Amygdala (tissue), 56 donors: ENCODE data around the gene NR2C2.
A peak's percentile ranks its signal among the peaks of the same experiment; 100 is the strongest.

Experiments used
- DNase-seq, 56 donors: peaks; one replicate each; lab custom pipeline; 2025; lab: John Stamatoyannopoulos, UW

NR2C2 gene

DNA sequence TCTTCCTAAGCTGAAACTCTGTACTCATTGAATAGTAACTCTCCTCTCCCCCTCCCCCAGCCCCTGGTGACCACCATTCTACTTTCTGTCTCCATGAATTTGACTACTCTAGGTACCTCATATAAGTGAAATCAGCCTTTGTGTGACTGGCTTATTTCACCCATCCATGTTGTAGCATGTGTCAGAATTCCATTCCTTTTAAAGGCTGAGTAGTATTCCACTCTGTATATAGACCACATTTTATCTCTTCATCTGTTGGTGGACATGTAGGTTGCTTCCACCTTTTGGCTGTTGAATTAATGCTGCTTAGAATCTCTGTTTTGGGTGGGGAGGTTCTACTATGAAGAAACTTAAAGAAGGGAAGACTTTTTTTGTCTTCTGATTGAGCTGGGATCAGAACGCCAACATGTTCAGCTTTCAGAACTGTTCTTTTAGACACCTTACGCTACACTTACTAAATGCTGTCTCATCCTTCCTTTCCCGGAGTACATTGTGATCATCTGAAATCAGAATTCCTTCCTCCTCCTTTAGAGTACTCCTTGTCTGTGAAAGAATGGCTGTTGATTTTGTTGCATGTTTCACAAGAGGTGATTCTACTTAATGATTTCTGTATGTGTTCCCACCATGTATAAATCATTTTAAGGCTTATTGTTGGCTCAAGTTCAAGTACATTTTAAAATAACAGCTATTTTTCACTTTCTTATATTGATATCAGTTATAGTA lies 67.4 kb downstream of the NR2C2 start:
- DNase-seq = no peak

- DNase-seq = no peak
Measured at GRCh38 chr3:15015456-15015855, 68.1 kb downstream of the NR2C2 start.

GRCh38 chr3:15017191-15017590 lies 69.8 kb downstream of the NR2C2 start:
- DNase-seq = no peak

- DNase-seq = no peak
Measured at GRCh38 chr3:15023249-15023648, 75.9 kb downstream of the NR2C2 start.

- DNase-seq = no peak
Measured at GRCh38 chr3:15023719-15024118, 76.3 kb downstream of the NR2C2 start.

- no peak for DNase-seq
Measured at GRCh38 chr3:15029625-15030024, 82.2 kb downstream of the NR2C2 start.

DNA sequence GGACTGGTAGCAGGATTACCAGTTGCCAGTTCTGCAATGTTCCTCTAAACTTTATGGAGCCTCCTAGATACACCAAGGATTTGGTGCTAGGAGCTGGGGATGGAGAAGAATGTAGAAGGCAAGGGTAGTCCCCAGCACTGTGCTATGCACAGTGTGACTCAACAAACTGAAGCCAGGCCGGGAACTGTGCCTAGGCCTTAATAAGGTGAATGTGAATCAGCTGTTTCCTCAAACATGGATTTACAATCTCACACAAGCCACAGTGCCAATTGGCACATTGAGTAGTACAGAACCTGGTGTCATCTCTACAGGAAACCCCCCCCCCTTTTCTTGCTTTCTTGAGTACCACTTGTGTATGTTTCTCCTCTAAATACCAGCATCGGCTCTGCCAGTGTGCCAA lies 85.3 kb downstream of the NR2C2 start:
- no peak for DNase-seq

DNA sequence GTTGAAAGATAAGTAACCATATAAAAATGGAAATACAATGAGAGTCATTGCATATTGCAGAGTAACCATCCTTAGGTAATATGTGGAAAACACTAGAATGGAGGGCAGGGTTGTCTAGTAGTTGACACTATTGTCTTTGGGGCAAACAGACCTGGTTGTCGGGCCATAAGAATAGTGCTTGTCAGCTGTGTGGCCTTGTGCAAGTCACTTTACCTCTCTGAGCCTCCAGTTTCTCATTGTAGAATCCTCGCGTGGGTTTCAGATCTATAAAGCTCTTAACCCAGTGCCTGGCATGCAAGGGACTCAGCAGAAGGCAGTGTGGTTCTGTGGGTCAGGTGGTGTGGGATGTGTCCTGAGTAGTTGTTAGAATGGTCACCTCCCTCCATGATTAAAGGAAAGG lies 85.7 kb downstream of the NR2C2 start:
- no peak for DNase-seq

- DNase-seq = no peak
Measured at GRCh38 chr3:15038306-15038705, 90.9 kb downstream of the NR2C2 start.

GRCh38 chr3:15040844-15041243 lies 93.5 kb downstream of the NR2C2 start:
- no peak for DNase-seq

- no peak for DNase-seq
Measured at GRCh38 chr3:15041950-15042349, 94.6 kb downstream of the NR2C2 start.

- no peak for DNase-seq
Measured at GRCh38 chr3:15042936-15043335, 95.6 kb downstream of the NR2C2 start.

DNA sequence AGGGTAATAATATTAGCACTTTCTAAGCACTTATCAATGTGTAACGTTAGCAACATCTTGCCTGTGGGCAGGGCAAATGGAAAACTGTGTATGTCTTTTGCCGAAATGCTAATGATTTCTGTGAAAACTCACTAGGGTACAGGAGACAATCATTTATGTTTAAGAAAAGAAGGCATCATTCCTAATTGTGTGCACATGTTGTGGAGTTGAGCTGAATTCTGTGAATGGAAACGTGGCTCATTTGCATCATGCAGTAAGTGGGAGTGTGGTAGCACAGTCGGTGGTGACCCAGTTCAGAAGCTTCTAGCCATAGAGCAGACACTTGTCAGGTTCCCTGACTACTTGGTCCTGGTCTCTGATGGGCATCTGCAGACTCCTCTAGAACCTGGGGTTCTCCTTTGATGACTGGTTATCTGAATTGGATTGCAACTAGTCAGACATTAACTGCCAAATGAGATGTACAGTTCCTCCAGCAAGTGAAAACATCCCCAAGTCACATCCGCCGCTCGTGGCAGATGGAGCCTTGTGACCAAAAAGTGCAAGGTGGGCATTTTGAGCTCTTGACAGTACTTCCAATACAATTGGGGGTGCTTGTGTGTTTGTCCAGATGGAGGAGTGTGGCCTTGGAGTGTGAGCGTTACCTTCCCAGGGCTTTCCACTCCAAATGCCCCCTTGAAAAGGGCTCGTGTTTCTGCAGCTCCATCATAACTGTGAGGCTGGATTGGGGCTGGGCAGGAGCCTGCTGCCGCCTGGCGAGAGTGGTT lies 96.2 kb downstream of the NR2C2 start:
- DNase-seq = no peak

- DNase-seq = no peak
Measured at GRCh38 chr3:15044326-15044725, 96.9 kb downstream of the NR2C2 start.

- no peak for DNase-seq
Measured at GRCh38 chr3:15045667-15046066, 98.3 kb downstream of the NR2C2 start.

GRCh38 chr3:15049584-15049983 lies 102.2 kb downstream of the NR2C2 start:
- no peak for DNase-seq

GRCh38 chr3:15050405-15051092 lies 103.2 kb downstream of the NR2C2 start:
- DNase-seq = no peak

DNA sequence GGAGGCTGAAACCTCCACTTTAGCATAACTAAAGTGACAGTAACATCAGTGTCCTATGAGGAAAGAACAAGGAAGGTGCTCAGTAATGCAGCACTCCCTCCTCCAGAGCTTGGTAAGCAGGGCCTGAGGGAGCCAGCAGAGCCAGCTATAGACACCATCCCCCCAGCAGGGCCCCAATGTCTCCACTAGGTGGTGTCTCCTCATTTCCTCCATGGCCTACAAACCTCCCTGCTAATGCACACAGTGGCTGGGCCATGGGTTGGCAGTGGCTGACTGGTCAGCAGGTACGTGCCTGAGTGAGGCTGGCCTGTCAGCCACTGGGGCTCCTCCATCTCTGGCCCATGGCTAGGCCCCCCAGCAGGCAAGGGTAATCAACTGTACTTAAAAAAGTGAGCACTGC lies 104.1 kb downstream of the NR2C2 start:
- peak in 6 of 56 donors; percentile 4 to 29 (median 16) for DNase-seq

DNA sequence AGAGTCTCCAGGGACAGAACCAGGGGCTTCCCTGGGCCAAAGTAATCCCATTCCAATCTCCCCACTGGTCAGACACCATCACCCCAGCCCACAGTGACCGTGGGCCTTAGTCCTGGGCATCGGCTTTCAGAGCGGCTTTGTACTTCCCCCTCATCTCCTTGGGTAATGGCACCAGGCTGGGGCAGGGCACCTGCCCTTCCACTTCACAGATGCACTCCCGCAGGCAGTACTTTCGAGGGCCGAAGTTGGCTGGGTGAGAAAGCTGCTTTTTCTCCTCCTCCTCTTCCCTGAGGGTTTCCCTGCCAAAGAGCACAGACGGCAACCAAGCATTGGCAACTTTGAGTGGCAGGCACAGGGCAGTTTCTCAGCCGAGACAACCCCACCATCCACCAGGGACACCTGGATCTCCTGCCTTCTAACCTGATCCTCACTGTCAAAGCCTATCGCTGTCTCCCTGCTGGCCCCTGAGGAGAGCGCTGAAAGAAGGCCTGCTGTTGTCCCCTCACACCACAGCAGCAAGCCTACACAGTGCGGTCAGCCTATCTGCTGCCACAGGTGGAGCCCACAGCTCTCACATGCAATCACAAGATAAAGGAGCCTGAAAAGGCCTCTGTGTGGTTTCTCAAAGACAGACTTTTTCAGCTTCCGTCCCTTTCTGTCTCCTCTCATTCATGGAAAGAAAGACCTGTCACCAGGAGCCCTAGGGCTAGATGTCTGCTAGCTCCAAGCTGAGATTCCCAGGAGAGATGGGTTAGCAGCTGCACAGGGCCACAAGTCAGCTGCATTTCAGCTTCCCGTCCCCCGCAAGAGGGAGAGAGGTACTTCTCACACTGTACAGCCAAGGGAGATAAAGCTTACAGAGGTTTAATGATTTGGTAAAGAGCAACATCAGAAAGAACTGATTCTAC lies 105.2 kb downstream of the NR2C2 start:
- DNase-seq = no peak

GRCh38 chr3:15053541-15053940 lies 106.2 kb downstream of the NR2C2 start:
- no peak for DNase-seq
